Subcutaneous abdominal adipose tissue (tissue), 5 donors: ENCODE data around the gene TPSAB1.
"Not testable (repeated sequence)": the region's sequence is repeated elsewhere in the genome, so short reads cannot be mapped to it uniquely, and the experiment has no call there.

Experiments used
- H3K27ac ChIP-seq: one replicate; pipeline ENCODE4 v1.7.0; 2013; ENCODE audit warnings: low read depth, mild to moderate bottlenecking, inconsistent platforms, low read length, moderate library complexity
- H3K27me3 ChIP-seq, 5 donors: one replicate each; pipeline ENCODE4 v1.7.0; 2013; ENCODE audit warnings: low read length in 5 of 5, inconsistent platforms in 1 of 5; ENCODE audit not compliant: control insufficient read depth in 5 of 5, insufficient read depth in 4 of 5
- H3K36me3 ChIP-seq, 5 donors: one replicate each; pipeline ENCODE4 v1.7.0; 2013; ENCODE audit warnings: low read length in 5 of 5; ENCODE audit not compliant: control insufficient read depth in 5 of 5, insufficient read depth in 5 of 5
- H3K4me1 ChIP-seq, 5 donors: one replicate each; pipeline ENCODE4 v1.7.0; 2013; ENCODE audit warnings: low read length in 5 of 5, mild to moderate bottlenecking in 3 of 5, moderate library complexity in 1 of 5; ENCODE audit not compliant: control insufficient read depth in 5 of 5, insufficient read depth in 5 of 5
- H3K4me3 ChIP-seq, 5 donors: one replicate each; pipeline ENCODE4 v1.7.0; 2013; ENCODE audit warnings: low read length in 5 of 5, low read depth in 1 of 5
- H3K9ac ChIP-seq, 5 donors: one replicate each; pipeline ENCODE4 v1.7.0; 2013; ENCODE audit warnings: low read length in 5 of 5, mild to moderate bottlenecking in 4 of 5, moderate library complexity in 3 of 5
- H3K9me3 ChIP-seq, 5 donors: one replicate each; pipeline ENCODE4 v1.7.0; 2013; ENCODE audit warnings: low read length in 5 of 5; ENCODE audit not compliant: control insufficient read depth in 5 of 5
- donor health status: healthy.
- donor health status: healthy.
- donor health status: healthy.
- donor health status: healthy.
- donor health status: healthy.

TPSAB1 gene

DNA sequence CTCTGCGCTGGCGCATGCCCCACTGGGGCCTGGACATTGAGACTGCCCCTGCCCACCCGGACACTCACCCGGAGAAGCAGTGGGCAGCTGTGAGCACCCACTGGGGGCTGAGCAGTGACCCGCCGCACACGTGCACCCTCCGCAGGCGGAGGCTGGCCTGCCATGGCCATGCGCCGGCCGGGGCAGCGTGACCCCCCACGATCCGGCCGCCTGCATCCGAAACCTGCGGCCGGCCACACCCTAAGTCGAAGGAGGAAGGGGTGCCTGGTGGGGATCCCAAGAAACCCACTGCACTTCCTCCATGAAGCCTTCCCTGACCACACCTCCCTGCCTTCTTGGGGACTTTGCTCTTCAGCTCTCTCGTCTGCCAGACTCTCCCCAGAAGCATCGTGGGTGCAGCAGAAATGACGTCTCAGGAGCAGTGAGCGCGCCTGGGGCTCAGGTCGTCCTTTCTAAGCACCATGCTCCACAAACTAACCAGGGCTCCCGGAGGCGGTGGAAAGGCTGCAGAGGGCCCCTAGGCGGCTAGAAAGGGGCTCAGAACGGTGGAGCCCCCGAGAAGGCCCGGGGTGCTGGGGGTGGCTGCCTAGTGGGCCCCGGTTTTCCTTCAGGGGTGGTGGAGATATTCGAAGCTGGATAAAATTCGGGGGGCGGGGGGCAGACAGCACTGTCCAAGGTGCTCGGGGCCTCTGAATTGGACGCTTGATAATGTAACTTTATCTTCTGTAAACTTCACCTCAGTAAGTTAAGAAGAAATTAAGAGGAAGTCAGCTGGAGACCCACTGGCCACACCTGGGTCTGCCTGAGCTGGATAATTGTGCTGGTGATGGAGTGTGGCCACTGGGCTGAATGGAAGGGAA, 16.9 kb upstream of the TPSAB1 start:
- Histone ChIP-seq H3K36me3 (no peaks in the 10 kb centered on the region), H3K27me3 (peaks cover 0 to 10% (median 0%) of the 10 kb centered on the region in 5 donors), H3K4me3 (no peak overlapping the region), H3K9ac (no peak overlapping the region), H3K9me3 (no peaks in the 10 kb centered on the region), H3K27ac (no peak overlapping the region), H3K4me1 (no peaks in the 10 kb centered on the region)

- no peaks in the 10 kb centered on the region for H3K4me1 ChIP-seq
- H3K4me3 ChIP-seq = no peak overlapping the region
- H3K27me3 ChIP-seq = peaks cover 0 to 10% (median 0%) of the 10 kb centered on the region in 5 donors
- no peaks in the 10 kb centered on the region for H3K36me3 ChIP-seq
- H3K27ac ChIP-seq = no peak overlapping the region
- no peak overlapping the region for H3K9ac ChIP-seq
- no peaks in the 10 kb centered on the region for H3K9me3 ChIP-seq
Measured at GRCh38 chr16:1224558-1224957, 15.9 kb upstream of the TPSAB1 start.

DNA sequence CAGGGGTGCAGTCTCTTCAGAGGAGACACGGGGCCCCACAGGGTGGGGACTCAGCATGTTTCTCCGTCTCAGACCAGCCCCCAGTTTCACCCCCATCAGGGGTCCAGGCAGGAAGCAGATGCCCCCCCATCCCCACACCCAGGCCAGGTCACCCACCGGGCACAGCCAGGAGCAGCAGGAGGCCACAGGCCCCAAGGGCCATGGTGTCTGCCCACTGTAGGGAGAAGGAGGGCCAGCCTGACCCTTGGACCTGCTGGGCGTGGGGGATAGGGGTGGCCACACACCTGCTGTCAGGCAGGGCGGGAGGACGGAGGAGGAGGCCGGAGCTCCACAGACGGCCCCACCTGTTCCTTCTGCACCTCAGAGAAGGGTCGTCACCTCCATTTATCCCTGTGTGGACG, 15.5 kb upstream of the TPSAB1 start, which contains the start of gene TPSG1:
TPSG1 (minus strand) TSS at position 218 of the 401 bp plus-strand sequence; CDS start at position 202, 16 bp downstream.
- no peaks in the 10 kb centered on the region for H3K36me3 ChIP-seq
- H3K27me3 ChIP-seq = peaks cover 0 to 10% (median 0%) of the 10 kb centered on the region in 5 donors
- no peak within 1 kb of the TSS for H3K9ac ChIP-seq
- no peak within 1 kb of the TSS for H3K27ac ChIP-seq
- no peak within 1 kb of the TSS for H3K4me3 ChIP-seq
- no peaks in the 10 kb centered on the region for H3K4me1 ChIP-seq
- no peaks in the 10 kb centered on the region for H3K9me3 ChIP-seq

DNA sequence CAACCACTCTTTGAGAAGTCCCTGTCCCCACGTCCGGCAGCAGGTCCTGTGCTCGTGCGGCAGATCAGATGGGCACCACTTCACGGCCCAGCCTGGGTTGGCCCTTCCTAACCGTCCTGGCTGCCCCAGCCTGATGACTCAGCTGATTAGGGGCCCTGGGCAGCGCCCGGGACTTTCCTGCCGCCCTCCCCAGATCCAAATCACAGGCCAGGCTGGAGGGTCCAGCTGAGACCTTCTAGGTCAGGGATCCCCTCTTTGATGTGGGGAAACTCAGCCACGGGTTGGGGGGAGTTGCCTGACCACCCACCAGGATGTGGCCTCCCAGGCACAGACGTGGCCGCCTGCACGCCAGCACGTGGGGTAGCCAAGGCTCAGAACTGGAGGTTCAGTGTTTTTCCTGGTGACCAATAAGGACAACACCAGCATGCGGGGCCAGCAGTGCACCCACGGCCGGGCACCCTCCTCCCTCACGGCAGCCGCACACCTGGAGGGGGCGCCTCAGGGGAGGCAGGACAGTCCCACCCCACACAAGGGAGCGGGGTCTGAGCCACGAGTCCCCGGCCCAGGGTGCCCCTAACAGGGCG, 14.7 kb upstream of the TPSAB1 start:
- not testable (repeated sequence) for H3K27me3 ChIP-seq, H3K4me1 ChIP-seq, H3K27ac ChIP-seq, H3K9ac ChIP-seq, H3K4me3 ChIP-seq, H3K9me3 ChIP-seq, H3K36me3 ChIP-seq

DNA sequence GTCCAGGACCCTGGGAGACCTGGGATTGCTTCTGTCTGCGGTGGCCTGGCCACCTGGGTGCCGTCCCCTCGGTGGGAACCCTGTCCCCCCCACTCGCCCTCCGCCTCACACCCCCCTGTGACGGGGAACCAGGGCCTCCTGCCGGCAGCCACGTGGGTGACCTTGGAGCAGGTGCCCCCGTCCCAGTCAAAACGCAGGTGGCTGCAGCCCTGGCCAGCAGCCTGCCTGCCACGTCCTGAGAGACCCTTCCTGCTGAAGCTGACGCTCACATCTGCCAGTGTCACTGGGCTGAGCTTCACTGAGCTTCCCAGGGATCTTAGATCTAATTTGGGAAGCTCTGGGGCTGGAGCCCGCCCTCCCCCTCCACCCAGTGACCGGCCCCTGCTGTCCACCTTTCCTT, 13.8 kb upstream of the TPSAB1 start:
- H3K9ac ChIP-seq, H3K27me3 ChIP-seq, H3K9me3 ChIP-seq, H3K27ac ChIP-seq, H3K4me1 ChIP-seq, H3K4me3 ChIP-seq, H3K36me3 ChIP-seq: not testable (repeated sequence)

DNA sequence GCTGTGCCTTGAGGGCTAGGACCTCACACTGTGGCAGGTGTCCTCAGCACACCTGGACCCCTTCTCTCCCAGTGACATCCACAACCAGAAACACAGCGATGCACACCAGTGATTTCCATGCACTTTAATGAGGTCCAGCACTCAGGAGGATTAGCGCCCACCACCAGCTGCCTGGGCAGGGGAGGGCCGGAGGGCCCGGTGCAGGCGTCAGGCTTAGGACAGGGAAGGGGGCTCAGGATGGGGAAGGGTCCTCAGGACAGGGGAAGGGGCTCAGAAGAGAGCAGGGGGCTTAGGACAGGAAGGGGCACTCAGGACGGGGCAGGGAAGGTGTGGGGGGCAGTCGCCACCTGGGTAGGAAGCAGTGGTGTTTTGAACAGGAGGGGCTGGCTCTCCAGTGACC, 12.3 kb upstream of the TPSAB1 start:
- not testable (repeated sequence) for H3K9me3 ChIP-seq, H3K4me1 ChIP-seq, H3K36me3 ChIP-seq, H3K4me3 ChIP-seq, H3K27ac ChIP-seq, H3K9ac ChIP-seq, H3K27me3 ChIP-seq

DNA sequence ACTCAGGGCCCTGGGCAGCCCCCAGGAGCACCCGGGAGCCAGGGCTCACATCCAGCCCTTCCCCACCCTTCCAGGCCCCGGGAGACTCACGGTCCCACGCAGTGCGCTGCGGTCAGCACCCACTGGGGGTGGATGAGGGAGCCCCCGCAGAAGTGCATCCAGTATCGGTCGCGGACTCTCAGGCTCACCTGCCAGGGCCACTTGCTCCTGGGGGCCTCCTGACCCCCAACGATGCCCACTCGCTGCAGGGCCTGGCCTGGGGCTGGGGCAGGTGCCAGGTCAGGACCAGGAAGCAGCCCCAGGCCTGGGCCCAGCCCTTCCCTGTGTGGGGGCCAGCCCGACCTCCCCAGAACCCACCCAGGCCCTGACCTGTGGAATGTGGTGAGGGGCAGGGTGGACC, 11.0 kb upstream of the TPSAB1 start:
- H3K9ac ChIP-seq, H3K27me3 ChIP-seq, H3K27ac ChIP-seq, H3K9me3 ChIP-seq, H3K36me3 ChIP-seq, H3K4me1 ChIP-seq, H3K4me3 ChIP-seq: not testable (repeated sequence)

DNA sequence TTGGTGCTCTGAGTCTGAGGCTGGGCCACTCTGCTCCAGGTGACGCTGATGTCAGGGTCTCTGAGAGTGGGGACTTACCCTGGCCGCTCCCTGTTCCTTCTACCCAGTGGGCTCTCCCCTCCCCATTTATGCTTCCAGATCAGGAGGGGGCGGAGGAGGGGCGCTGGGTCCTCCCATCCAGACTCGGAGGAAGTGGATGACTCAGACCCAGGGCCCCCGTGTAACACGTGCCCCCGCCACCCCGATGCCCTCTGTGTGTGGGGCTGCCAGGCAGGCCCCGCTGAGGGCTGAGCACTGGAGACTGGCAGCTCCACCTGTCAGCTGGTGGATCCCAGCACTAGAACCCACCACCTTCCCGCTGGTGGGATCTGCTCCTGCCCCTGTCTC, 10.4 kb upstream of the TPSAB1 start, which contains the start of gene TPSB2:
TPSB2 (minus strand) TSS at position 101 of the 387 bp plus-strand sequence. CDS start 233 bp downstream, outside the sequence.
- not testable (repeated sequence) for H3K4me3 ChIP-seq, H3K27ac ChIP-seq, H3K4me1 ChIP-seq, H3K36me3 ChIP-seq, H3K9me3 ChIP-seq, H3K9ac ChIP-seq, H3K27me3 ChIP-seq

DNA sequence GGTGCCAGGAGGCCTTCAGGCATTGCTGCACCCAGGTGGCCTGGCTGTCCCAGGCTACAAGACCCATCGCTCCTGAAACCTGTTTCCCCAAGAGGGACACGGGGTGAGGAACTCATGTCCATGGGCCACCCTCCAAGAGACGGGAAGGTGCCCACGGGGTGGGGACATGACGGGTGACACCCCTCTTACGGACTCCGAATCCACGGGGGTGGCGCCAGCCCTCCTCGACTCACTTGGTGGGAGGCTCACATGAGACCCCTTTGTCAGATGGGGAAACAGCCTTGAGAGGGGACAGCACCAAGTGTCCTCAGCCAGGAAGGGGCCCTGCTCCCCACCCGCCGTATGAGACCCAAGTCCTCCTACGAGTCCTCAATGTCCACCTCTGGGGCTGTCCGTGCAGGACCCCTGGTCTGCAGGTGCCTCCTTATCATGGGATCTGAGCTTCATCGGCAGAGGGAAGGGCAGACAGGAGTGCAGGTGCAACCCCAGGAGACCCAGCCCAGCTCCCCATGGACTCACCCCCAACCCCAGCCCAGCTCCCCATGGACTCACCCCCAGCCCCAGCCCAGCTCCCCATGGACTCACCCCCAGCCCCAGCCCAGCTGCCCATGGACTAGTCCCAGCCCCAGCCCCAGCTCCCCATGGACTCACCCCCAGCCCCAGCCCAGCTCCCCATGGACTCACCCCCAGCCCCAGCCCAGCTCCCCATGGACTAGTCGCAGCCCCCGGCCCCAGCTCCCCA, 9.9 kb upstream of the TPSAB1 start:
- not testable (repeated sequence) for H3K4me3 ChIP-seq, H3K9me3 ChIP-seq, H3K27ac ChIP-seq, H3K27me3 ChIP-seq, H3K4me1 ChIP-seq, H3K36me3 ChIP-seq, H3K9ac ChIP-seq

- H3K27me3 ChIP-seq, H3K9me3 ChIP-seq, H3K4me3 ChIP-seq, H3K27ac ChIP-seq, H3K36me3 ChIP-seq, H3K4me1 ChIP-seq, H3K9ac ChIP-seq: not testable (repeated sequence)
Measured at GRCh38 chr16:1231301-1231700, 9.2 kb upstream of the TPSAB1 start.
